ENCODE measurements around the gene TFPI.
"Not testable (repeated sequence)": the region's sequence is repeated elsewhere in the genome, so short reads cannot be mapped to it uniquely, and the experiment has no call there.

The TFPI gene

GRCh38 chr2:187519419-187520120 is 34.7 kb downstream of the TFPI start:
- H3K4me3 ChIP-seq (ENCODE audit: low read depth, low read length) = no peak overlapping the region
- H3K27ac ChIP-seq = no peak overlapping the region
- no peaks in the 10 kb centered on the region for H3K36me3 ChIP-seq
- H3K27me3 ChIP-seq (ENCODE audit: insufficient read depth, low read depth, severe bottlenecking) = no peaks in the 10 kb centered on the region
- DNase-seq = no peak
- H3K9me3 ChIP-seq (ENCODE audit: severe bottlenecking) = no peaks in the 10 kb centered on the region
- no peak for TF ChIP-seq CTCF (IDR thresholded peaks at IDR 0.05; ENCODE audit: low read depth, low read length)

GRCh38 chr2:187517750-187518361 is 36.4 kb downstream of the TFPI start:
- H3K4me3 ChIP-seq (ENCODE audit: low read depth, low read length); H3K36me3 ChIP-seq; H3K27ac ChIP-seq; H3K9me3 ChIP-seq (ENCODE audit: severe bottlenecking); H3K27me3 ChIP-seq (ENCODE audit: insufficient read depth, low read depth, severe bottlenecking); DNase-seq: not testable (repeated sequence)

GRCh38 chr2:187516630-187517510 is 37.4 kb downstream of the TFPI start:
- not testable (repeated sequence) for H3K27me3 ChIP-seq (ENCODE audit: insufficient read depth, low read depth, severe bottlenecking); H3K9me3 ChIP-seq (ENCODE audit: severe bottlenecking); H3K4me3 ChIP-seq (ENCODE audit: low read depth, low read length); H3K27ac ChIP-seq; DNase-seq; H3K36me3 ChIP-seq

GRCh38 chr2:187514930-187515329 is 39.3 kb downstream of the TFPI start:
- Histone ChIP-seq H3K36me3 (no peaks in the 10 kb centered on the region), H3K9me3 (ENCODE audit: severe bottlenecking) (no peaks in the 10 kb centered on the region), H3K27me3 (ENCODE audit: insufficient read depth, low read depth, severe bottlenecking) (no peaks in the 10 kb centered on the region), H3K4me3 (ENCODE audit: low read depth, low read length) (no peak overlapping the region), H3K27ac (no peak overlapping the region)
- no peak for DNase-seq
- no peak for TF ChIP-seq CTCF (IDR thresholded peaks at IDR 0.05; ENCODE audit: low read depth, low read length)

- H3K4me3 ChIP-seq (ENCODE audit: low read depth, low read length); H3K27ac ChIP-seq; DNase-seq; H3K9me3 ChIP-seq (ENCODE audit: severe bottlenecking); H3K27me3 ChIP-seq (ENCODE audit: insufficient read depth, low read depth, severe bottlenecking); H3K36me3 ChIP-seq: not testable (repeated sequence)
Observed at GRCh38 chr2:187514235-187514829, 39.9 kb downstream of the TFPI start.

GRCh38 chr2:187513460-187514234 is 40.6 kb downstream of the TFPI start:
- H3K9me3 ChIP-seq (ENCODE audit: severe bottlenecking); H3K4me3 ChIP-seq (ENCODE audit: low read depth, low read length); DNase-seq; H3K36me3 ChIP-seq; H3K27ac ChIP-seq; H3K27me3 ChIP-seq (ENCODE audit: insufficient read depth, low read depth, severe bottlenecking): not testable (repeated sequence)

- no peak overlapping the region for H3K27ac ChIP-seq
- DNase-seq = no peak
- H3K36me3 ChIP-seq = no peaks in the 10 kb centered on the region
- H3K9me3 ChIP-seq (ENCODE audit: severe bottlenecking) = no peaks in the 10 kb centered on the region
- no peak overlapping the region for H3K4me3 ChIP-seq (ENCODE audit: low read depth, low read length)
- no peaks in the 10 kb centered on the region for H3K27me3 ChIP-seq (ENCODE audit: insufficient read depth, low read depth, severe bottlenecking)
- no peak for TF ChIP-seq CTCF (IDR thresholded peaks at IDR 0.05; ENCODE audit: low read depth, low read length)
Observed at GRCh38 chr2:187511356-187512315, 42.6 kb downstream of the TFPI start.

GRCh38 chr2:187510419-187511355 is 43.5 kb downstream of the TFPI start:
- not testable (repeated sequence) for H3K4me3 ChIP-seq (ENCODE audit: low read depth, low read length); H3K27ac ChIP-seq; H3K9me3 ChIP-seq (ENCODE audit: severe bottlenecking); H3K36me3 ChIP-seq; DNase-seq; H3K27me3 ChIP-seq (ENCODE audit: insufficient read depth, low read depth, severe bottlenecking)
